ENCODE results near the gene ZFHX2.

GRCh38 chr14:23557946-23558345, 6.4 kb upstream of the ZFHX2 start:
- TF ChIP-seq EGR1 (IDR thresholded peaks at IDR 0.05): no peak
- no peak for TF ChIP-seq YY1 (IDR thresholded peaks at IDR 0.05; ENCODE audit: low read depth)
- TF ChIP-seq NFIC (IDR thresholded peaks at IDR 0.05): no peak
- no peak for TF ChIP-seq EP300 (IDR thresholded peaks at IDR 0.05; ENCODE audit: borderline replicate concordance)
- TF ChIP-seq MAX (IDR thresholded peaks at IDR 0.05): no peak
